GM04503 (cell line): ENCODE measurements around the gene KXD1.

Experiments used
- DNase-seq: peaks from one replicate; pipeline ENCODE4 v3.0.0-alpha.2; 2012; ENCODE audit warnings: low read depth

The KXD1 gene

GRCh38 chr19:18601875-18602274, 44.2 kb downstream of the KXD1 start:
- DNase-seq: no peak

GRCh38 chr19:18603255-18603957, 45.7 kb downstream of the KXD1 start:
- no peak for DNase-seq

GRCh38 chr19:18603958-18604819, 46.5 kb downstream of the KXD1 start:
- no peak for DNase-seq

- no peak for DNase-seq
These were observed 47.1 kb downstream of the KXD1 start for GRCh38 chr19:18604820-18605159.

GRCh38 chr19:18605196-18605545, 47.5 kb downstream of the KXD1 start:
- DNase-seq: no peak

GRCh38 chr19:18605546-18606280, 48.0 kb downstream of the KXD1 start:
- no peak for DNase-seq

- no peak for DNase-seq
These were observed 48.9 kb downstream of the KXD1 start, which contains the start of gene CRLF1 for GRCh38 chr19:18606281-18607225. TSS of gene CRLF1 (minus strand) at chr19:18606799. CDS start at chr19:18606656, 143 bp downstream.

GRCh38 chr19:18607226-18608101, 49.8 kb downstream of the KXD1 start:
- DNase-seq: no peak

GRCh38 chr19:18608102-18608804, 50.6 kb downstream of the KXD1 start:
- no peak for DNase-seq

GRCh38 chr19:18608805-18609716, 51.4 kb downstream of the KXD1 start:
- DNase-seq: no peak

- DNase-seq: no peak
These were observed 52.0 kb downstream of the KXD1 start for GRCh38 chr19:18609717-18610051.

GRCh38 chr19:18610245-18610555, 52.5 kb downstream of the KXD1 start:
- DNase-seq: no peak

- DNase-seq: no peak
These were observed 53.1 kb downstream of the KXD1 start for GRCh38 chr19:18610556-18611326.

- DNase-seq: no peak
These were observed 53.8 kb downstream of the KXD1 start for GRCh38 chr19:18611327-18612050.

GRCh38 chr19:18612051-18612771, 54.5 kb downstream of the KXD1 start:
- no peak for DNase-seq

GRCh38 chr19:18612772-18613588, 55.3 kb downstream of the KXD1 start, which contains the start of gene TMEM59L:
TSS of gene TMEM59L (plus strand) at chr19:18612870. CDS start at chr19:18612959, 89 bp downstream.
- no peak for DNase-seq
